ENCODE measurements around the gene ELF1.
"Not testable (repeated sequence)": the region's sequence is repeated elsewhere in the genome, so short reads cannot be mapped to it uniquely, and the experiment has no call there.

ELF1 gene

DNA sequence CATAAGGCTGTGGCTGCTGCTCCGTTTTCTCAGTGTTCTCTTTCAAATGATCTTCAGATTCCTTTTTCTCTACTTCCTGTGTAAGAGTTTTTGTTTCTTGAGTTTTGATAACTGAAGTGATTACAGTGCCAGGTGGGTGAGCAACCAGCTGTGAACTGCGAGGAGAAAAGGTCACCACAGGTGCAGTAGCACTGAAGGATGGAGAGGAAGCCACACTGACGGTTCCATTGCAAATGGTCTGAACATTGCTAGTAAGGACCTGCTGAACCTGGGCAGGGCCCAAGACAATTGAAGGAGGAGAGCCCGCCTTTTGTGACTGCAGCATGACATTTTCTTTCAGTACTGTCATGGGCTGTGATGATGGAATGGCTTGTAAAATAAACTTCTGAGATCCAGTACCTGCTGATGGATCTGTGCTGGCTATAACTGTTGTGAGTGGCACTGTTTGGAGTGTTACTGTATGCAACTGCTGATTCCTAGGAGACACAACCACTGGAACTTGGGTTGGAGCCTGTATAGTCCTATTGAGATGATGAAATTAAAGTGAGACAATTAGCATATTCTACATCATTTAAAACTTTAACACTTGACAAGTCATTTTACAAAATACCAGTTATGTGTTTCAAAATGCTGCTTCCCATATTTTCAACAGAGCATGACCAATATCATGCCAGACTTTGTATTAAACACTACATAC lies 85.5 kb downstream of the ELF1 start:
- no peak for DNase-seq (ENCODE audit: low spot score)

DNA sequence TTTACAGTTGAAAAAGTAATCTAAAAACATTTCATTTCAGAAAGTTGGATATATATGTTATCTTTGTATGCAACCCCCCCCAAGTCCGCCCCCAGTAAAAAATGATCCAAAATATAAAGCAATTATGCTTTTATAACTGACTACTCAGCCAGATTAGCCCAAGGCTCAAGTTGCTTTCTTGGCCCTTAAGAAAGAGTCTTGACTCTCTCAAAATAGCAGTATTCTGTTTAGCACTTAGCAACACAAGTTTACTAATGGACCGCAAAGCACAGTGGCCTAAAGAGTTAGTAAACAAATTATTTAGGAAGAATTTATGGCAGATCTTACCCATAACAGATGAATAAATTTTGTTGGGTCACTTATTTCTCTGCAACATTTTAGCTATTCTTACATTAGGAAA lies 86.9 kb downstream of the ELF1 start:
- DNase-seq (ENCODE audit: low spot score) = no peak

DNA sequence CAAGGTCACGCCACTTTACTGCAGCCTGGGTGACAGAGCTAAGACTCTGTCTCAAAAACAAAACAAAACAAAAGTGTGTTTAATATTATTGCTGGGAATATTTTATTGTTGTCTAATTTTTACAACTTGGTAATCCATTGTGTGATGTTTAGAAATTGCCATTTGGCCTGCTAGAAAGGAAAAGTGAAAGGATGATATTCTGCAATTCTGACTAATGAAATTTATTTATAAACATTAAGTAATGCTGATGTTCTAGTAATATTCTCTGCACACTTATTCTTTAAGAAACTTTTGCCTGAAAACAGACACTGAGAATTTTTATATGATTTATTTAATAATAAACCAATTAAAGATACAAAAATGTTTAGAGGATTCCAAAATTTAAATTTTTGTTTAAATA lies 87.4 kb downstream of the ELF1 start:
- DNase-seq (ENCODE audit: low spot score) = no peak

DNA sequence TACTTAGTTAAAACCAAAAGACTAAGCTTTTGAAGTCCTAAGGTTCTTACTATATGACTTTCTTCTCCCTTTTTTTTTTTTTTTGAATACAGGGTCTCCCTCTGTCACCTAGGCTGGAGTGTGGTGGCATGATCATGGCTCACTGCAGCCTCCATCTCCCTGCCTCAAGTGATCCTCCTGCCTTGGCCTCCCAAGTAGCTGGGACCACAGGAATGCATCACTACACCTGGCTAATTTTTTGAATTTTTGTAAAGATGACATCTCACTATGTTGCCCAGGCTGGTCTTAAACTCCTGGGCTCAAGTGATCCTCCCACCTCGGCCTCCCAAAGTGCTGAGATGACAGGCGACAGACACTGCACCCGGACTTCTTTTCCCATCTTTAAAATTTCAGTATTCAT lies 89.2 kb downstream of the ELF1 start:
- DNase-seq (ENCODE audit: low spot score) = not testable (repeated sequence)

DNA sequence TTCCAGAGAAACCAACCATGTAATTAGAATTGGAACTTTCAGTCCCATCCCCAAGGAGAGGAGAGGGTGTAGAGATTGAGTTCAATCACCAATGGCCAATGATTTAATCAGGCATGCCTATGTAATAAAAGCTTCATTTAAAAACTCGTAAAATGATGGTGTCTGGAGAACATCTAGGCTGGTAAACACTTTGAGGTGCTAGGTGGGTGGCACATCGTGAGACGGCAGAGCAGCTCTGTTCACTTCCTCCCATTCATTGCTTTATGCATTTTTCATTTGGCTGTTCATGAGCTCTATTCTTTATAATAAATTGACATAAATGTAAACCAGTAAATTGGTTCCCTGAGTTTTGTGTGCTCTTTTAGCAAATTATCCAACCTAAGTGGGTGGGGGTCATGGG lies 90.1 kb downstream of the ELF1 start:
- DNase-seq (ENCODE audit: low spot score) = no peak

DNA sequence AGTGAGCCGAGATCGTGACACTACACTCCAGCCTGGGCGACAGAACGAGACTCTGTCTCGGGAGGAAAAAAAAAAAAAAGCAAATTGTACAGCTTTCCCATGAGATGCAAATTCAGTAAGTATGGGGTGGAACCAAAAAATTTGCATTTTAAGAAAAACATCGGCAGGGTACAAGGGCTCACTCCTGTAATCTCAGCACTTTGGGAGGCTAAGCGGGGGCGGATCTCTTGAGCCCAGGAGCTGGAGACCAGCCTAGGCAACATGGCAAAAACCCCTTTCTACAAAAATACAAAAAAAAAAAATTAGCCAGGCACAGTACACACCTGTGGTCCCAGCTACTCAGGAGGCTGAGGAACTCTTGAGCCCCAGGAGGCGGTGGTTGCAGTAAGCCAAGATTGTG lies 91.2 kb downstream of the ELF1 start:
- no peak for DNase-seq (ENCODE audit: low spot score)

DNA sequence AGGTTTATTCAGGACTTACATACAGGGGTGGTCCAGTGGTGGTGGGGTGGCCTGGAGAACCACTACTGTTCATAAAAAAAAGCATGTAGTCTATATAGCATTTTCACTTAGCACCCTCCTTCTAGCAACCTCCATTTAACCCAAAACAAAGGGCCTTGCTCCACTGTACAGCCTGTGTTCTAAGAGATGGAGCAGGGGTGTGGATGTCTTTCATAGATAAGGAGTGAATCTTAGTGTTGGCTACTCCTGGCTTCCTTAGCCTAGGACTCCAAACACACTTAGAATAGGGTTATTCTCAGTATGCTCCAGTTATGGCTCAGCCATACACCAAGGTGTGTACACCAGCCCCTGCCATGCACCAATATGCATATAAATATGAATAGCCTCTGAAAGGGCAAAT lies 95.2 kb downstream of the ELF1 start:
- no peak for DNase-seq (ENCODE audit: low spot score)

DNA sequence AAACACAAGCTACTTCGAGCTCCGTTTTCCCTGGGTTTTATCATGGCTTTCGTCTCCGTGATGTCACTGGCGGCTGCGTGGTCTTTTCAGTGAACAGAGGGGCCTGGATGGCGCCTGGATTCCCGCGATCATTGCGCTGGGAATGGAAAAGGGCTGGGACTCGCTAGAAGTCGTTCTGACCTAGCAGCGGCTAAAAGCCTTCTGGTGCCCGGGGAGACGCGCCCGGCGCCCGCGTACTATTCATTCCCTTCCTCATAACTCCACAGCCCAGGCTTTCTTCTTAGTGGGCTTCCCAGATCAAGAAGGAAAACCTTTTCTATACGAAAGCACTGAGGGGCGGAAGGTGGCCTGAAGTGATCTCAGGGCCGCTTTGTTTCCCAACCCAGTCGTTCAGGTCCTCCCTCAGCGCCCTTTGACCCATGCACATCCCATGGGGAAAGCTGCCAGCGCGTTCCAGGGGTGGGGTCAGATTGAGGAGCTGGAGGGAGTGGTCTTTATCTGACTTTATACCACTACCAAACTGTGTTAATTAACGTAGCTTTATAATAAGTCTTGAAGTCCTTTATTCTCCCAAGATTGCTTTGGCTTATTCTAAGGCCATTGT lies 96.6 kb downstream of the ELF1 start:
- DNase-seq (ENCODE audit: low spot score) = no peak

DNA sequence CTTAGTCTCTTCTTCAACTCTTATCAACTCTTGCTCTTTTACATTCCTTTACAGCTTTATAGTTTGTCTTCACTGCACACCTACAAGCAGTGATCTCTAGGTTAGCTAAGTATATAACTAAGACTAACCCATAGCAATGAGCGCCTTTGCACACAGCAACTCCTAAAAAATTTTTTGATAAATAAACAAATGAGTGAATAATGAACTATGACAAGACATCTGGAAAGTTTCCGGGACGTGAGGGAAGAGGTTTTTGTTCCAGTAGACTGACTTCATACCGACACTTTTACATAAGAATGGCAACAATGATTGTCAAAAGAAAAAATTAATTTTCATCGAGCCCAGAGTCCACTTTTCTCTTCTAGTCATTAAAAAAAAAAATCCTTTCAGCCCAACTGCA lies 98.3 kb downstream of the ELF1 start:
- DNase-seq (ENCODE audit: low spot score) = peak; percentile 48

DNA sequence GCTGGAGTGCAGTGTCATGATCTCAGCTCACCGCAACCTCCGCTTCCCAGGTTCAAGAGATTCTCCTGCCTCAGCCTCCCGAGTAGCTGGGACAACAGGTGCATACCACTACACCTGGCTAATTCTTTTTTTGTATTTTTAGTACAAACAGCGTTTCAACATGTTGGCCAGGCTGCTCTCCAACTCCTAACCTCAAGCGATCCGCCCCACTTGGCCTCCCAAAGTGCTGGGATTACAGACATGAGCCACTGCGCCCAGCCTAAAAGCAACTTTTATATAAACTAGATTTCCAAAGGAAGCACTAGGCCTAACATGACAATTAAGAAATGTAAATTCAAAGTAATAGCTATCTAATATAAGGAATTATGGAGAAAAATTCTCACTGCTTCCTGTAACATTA lies 99.2 kb downstream of the ELF1 start:
- not testable (repeated sequence) for DNase-seq (ENCODE audit: low spot score)

DNA sequence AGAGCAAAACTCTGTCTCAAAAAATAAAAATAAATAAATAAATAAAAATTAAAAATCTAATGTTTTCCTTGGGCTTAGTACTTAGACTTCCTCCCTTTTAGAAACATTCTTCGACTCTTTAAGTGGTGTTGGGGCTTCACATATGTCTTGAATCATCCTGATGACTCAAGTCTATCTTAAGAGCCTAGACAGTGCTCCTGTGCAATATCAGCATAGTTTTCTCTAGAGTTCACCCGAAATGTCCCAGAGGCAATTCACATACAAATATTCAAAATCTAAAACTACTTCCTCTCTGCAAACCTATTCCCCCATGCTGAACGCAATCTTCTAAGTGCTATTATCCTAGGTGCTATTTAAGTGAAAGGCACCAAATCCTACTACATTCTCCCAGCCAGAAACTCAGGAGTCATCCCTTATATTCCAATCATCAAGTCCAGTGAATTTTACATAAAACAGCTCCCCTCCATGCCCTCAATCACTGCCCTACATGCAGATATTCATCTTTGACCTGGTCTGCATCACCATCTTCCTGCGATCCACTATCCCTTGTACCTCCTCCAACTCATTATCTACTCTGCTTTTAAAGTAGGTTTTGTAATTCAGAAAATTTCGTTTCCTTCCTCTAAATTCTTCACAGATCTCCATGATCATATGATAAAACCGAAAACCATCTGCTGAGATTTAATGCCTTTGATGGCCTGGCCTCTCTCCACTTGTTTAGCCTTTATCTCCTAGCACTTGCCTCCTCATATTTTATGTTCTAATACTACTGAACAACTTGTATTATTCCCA lies 102.7 kb downstream of the ELF1 start:
- no peak for DNase-seq (ENCODE audit: low spot score)

DNA sequence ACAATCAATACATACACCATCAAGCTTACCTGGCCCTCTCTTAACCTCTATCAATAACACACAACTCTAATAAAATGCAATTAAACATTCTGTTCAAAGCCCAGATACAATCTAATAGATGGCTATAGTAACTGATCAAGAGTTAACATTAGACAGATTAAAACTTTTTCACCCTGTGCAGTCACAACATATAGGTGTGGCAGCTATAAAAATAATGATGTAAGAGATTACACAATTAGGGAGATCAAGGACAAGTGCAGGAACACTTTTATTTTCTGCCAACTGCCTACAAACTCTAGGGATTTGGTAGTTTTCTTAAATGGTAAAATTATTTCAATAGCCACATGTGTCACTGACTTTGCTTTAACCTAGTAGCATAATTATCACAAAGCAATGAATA lies 104.3 kb downstream of the ELF1 start:
- not testable (repeated sequence) for DNase-seq (ENCODE audit: low spot score)

DNA sequence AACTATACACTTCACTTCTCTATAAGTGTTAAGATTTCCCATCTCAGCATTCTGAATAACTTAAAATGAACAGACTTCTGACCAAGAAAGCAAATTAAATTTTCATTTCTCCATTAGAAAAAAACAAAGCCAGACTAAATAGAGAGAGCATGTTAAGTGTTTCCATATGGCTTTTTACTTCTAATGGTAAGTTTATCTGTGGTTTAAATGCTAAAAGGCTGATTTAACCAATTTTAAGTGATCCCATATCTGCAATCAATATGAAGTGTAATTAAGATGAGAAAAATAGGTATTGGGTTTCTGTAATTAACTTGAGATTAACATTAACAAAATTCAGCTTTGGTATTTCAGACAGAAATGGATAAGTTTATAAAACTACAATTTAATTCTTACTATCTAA lies 107.8 kb downstream of the ELF1 start:
- no peak for DNase-seq (ENCODE audit: low spot score)

DNA sequence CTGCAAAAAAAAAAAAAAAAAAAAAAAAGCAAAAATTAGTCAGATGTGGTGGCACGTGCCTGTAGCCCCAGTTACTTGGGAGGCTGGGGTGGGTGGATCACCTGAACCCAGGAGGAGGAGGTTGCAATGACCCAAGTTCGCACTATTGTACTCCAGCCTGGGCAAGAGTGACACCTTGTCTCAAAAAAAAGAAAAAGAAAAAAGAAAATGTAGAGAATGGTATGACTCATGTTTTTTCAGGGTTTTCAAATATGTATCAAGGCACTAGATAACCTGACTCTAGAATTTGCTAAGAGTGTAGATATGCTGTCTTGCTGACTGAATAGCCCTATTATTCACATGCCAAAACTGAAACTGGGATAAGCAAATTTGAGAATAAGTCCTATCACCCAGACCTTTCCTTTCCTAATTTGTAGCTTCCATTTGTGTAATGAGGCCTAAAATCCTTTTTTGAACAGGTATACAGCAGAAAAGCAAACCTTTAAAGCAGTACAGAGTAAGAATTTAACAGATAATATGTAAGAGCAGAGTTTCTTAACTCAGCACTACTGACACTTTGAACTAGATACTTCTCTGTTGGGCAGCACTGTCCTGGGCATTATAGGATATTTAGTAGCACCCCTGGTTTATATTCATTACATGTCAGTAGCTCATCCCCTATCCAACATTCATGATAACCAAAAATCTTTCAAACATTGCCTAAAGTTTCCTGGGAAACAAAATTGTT lies 108.6 kb downstream of the ELF1 start:
- no peak for DNase-seq (ENCODE audit: low spot score)

DNA sequence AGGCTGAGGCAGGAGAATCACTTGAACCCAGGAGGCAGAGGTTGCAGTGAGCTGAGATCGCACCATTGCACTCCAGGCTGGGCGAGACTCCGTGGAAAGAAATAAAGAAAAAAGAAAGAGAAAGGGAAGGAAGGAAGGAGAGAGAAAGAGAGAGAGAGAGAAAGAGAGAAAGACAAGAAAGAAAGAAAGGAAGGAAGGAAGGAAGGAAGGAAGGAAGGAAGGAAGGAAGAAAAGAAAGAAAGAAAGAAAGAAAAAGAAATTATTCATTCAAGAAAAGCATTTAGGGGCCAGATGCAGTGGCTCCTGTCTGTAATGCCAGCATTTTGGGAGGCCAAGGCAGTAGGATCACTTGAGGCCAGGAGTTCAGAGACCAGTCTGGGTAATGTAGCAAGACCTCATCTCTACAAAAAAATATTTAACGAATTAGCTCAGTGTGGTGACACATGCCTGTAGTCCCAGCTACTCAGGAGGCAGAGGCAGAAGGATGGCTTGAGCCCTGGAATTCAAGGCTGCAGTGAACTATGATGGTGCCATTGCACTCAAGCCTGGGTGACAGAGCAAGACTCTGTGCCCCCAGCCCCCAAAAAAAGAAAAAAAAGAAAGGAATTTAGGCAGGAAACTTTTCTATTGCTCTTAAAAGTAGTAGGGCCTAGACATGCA lies 109.4 kb downstream of the ELF1 start:
- DNase-seq (ENCODE audit: low spot score) = not testable (repeated sequence)

DNA sequence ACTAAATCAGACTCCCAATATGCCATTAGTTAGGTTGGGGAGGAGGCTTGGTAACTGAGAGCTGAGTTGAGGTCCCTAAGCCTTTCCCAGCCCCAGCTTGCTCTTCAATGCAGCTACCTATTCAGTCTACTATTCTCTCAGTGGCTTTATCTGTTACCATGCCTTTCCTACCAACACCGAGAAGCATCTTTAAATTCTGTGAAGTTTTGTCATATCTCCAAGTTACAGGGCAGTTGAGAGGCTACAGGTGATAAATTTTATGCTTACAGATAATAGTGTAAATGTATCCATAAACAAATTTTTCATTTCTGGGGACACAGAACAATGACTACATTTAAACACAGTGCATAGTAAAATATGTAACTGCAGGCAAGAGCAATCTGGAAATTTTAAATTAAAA lies 110.6 kb downstream of the ELF1 start:
- no peak for DNase-seq (ENCODE audit: low spot score)

DNA sequence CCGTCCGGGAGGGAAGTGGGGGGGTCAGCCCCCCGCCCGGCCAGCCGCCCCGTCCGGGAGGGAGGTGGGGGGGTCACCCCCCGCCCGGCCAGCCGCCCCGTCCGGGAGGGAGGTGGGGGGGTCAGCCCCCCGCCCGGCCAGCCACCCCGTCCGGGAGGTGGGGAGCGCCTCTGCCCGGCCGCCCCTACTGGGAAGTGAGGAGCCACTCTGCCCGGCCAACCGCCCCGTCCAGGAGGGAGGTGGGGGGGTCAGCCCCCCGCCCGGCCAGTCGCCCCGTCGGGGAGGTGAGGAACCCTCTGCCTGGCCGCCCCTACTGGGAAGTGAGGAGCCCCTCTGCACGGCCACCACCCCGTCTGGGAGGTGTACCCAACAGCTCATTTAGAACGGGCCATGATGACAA lies 118.1 kb downstream of the ELF1 start:
- not testable (repeated sequence) for DNase-seq (ENCODE audit: low spot score)

DNA sequence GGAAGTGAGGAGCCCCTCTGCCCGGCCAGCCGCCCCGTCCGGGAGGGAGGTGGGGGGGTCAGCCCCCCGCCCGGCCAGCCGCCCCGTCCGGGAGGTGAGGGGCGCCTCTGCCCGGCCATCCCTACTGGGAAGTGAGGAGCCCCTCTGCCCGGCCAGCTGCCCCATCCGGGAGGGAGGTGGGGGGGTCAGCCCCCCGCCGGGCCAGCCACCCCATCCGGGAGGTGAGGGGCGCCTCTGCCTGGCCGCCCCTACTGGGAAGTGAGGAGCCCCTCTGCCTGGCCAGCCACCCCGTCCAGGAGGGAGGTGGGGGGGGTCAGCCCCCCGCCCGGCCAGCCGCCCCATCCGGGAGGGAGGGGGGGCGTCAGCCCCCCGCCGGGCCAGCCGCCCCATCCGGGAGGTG lies 118.5 kb downstream of the ELF1 start:
- DNase-seq (ENCODE audit: low spot score) = not testable (repeated sequence)

DNA sequence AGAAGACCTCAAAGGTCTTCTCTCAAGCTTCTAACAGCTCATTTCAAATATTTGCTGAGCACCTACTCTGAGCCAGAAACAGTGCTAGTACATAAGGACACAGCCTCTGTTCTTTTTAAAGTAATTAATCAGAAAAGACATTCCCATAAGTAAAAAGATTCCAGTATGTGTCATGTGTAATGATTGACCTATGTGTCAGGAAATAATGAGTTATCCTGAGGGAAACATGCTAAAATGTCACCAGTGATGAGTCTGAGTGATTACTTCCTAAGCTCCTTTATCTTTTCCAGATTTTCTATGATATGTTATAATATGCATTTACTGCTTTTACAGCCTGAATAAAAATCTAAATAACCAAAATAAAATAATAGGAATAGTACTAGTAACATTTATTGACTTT lies 122.1 kb downstream of the ELF1 start:
- peak; percentile 40 for DNase-seq (ENCODE audit: low spot score)

DNA sequence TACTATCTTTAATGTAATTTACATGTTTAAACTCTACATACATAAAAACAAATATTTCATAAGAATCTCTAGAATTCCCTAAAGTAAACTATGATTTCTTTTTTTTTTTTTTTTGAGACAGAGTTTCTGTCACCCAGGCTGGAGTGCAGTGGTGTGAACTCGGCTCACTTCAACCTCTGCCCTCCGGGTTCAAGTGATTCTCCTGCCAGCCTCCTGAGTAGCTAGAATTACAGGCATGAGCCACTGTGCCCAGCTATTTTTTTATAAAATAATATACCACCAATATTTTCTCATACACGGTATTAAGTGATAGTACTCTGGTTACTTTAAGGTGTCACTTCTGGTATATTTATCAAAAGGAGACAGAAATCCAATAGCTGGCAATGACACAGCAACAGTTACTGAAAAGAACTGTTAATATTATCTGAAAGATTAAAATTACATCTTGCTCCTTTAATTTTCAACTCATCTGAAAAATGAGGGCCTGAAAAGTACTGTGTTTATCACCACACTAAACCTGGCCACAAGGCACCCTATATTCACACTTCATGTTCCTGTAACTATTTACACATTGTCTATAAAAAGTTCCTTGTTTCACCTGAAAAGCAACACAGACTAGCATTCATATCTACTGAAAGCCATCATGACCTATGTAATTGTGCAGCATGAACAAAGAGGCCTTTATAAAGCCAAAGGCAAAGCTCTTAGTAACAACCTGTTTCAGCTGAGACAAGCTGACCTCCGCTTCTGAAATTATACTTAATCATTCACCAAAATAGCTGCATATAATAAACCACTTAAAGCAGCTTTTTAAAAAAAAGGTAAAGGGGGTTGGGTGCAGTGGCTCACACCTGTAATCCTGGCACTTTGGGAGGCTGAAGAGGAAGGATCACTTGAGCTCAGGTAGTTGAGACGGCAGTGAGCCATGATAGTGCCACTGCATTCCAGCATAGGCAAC lies 123.6 kb downstream of the ELF1 start:
- DNase-seq (ENCODE audit: low spot score) = no peak

DNA sequence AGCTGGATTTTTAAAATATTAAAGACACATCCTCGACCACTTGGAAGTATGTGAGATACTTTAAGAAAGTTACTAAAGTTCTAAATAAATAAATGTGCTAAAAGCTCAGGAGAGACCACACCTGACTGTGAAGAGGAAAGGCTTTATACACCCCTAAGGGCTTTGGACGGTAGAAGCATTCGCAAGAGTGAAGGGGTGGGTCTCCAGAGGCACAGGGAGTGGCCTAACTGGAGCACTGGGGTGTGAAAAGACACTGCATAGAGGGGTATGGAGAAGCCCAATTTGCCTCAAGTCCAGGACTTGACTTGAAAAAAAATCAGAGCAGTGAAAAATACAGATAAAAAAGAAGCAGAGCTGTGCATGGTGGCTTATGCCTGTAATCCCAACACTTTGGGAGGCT lies 125.5 kb downstream of the ELF1 start:
- not testable (repeated sequence) for DNase-seq (ENCODE audit: low spot score)

Data from RKO (cell line).